CD4-positive, alpha-beta T cell treated with Interferon gamma for 1 hour (primary cell): ENCODE data around the gene RRAGD.
A peak's percentile ranks its signal among the peaks of the same experiment; 100 is the strongest.

ENCODE experiments used
- DNase-seq: peaks from one replicate; pipeline ENCODE4 v3.0.0-alpha.2; 2020

RRAGD gene

DNA sequence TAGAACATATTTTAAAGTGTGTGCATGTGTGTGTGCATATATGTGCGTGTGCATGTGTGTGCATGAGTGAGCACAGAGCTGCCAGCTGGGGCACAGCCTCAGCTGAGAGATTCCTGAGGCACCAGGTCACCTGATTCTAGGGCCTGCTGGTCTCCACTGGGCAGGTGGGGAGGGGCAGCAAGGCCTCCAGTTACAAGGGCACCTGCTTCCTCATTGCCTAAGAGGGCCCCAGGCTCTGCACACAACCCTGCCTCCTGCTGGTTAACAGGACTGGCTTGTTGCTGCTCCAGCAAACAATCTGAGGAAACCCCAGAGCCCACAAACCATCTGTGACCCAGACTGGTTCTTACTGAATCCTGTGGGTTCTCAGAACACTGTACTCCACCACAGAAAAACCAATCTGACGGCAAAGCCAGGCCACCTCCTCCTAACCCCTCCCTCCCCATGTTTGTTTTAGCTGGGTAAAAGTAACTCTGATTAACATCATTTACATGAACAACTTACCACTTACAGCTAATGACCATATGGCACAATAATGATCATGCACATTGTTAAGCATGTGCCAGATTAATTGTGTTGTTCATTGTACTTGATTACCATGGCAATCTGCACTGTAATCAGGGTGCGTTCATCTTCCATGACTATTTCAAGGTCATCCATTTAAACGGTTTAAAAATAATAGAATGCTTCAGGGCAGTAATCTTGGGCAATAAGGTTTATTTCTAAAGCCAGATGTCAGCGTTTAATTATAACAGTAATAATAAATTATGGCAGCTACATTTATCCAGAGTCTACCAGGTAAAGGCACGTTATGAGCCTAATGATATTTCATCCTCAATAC lies 36.4 kb downstream of the RRAGD start:
- DNase-seq: peak; percentile 73

DNA sequence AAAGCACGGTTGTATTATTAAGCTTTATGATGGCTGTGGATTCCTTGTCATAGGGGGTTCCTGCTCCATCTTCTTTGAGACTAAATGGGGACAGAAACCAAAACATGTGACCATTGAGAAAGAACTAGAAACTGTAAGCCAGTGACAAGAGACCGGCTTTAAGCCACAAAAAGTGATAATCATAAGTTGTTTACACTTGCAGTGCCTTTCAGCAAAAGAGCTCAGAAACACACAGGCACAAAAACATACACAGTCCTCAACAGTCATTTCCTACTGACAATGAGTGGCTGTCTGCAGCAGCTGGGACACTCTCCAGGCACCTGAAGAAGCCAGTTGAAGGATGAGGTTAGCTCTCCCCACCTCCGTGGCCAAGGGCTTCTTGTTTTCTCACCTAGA lies 39.6 kb downstream of the RRAGD start:
- no peak for DNase-seq

DNA sequence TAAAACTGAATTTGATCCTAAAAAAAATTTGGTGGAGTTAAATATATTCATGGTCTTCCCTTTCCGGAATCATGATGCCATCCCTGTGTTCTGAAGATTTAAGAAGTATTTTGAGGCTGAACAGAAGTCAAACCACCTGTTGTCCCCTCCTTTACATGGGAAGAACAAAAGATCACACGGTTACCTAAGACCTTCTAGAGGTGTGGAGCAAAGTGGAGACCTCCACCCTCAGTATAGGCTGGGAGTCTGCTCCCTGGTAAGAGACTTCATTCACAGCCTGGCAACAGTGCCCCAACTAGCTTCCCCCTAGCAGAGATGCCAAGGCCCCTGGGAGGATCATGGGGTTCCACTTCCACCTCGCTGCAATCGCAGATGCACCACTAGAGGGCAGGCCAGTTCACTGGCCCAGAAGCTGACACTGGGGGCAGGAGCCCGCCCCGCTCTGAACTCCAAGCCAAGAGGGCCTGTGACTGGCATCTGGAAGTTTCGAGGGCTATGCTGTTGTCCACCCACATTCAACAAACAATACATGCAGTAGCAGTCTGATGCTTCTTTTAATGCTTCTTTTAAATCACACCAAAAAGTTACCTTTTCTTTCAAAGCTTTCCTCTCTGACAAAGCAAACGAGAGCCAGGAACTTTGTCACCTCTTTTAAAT lies 40.1 kb downstream of the RRAGD start:
- DNase-seq: peak; percentile 78

DNA sequence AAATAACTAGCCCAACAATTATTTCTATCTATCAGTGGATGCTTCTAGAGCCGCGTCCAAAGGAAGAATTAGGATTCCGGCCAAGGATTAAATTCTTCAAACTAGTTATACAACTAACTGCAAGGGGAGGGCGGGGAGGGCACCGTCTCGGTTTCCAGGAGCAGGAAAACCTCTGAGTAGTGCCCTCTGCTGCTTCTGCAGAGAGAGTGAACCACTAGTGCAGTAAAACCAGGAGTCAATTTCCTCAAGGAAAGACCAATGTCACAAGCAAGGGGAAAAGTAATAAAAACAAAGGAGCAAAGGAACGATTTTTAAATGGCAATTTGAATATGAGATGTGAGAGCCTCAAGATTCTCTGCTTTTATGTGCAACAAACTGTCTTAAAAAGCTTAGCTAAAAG lies 43.1 kb downstream of the RRAGD start:
- no peak for DNase-seq

DNA sequence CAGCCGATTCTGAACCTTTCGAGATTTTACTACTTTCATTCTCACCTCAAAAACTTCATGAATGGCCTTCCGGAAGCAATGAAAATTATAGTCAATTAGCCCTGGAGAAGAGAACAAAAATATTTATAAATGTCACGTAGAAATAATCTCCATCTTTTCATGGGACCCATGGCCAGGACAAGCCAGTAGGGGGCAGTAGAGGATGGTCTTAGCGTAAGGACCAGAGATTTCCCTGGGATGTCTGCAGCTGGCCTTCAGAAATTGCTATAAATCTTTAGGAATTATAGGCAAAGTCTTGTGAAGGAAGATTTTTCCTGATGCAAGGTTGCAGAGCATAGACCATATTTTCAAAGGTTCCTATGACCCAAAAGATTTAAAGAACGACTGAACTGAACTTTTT lies 44.0 kb downstream of the RRAGD start:
- DNase-seq: peak; percentile 27

DNA sequence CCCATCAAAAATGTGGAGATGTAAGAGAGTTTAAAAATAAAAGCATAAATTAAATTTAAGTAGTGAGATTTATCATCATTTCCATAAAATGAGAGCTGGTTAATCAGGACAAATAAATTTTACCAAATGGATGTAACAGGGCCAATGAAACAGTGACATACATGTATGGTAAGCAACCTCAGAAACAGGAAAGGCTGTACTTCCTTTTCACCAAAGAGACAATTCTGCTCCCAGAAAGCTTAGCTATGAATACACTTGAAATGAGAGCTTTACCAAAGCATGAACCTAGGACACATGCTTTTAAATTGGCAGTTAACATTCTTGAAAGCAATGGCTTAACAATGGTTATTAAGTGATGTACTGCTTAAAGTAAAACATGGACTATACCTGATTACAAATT lies 47.5 kb downstream of the RRAGD start:
- no peak for DNase-seq

DNA sequence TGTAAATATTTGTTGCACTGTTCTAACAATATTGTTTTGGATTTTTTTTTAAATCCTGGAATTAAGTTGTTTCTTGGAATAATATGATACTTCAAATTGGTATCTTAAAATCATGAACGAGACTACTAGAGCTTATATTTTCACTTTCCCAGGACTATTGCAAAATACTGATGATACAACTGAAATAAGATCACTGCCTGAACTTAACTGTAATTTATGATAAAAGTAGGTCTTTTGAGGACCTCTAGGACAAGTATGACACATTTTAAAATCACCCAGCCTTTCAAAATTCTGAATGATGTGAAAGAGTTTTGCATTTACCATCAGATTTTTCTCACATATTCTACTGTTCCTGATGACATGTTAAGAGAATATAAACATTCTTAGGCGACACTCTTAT lies 50.9 kb downstream of the RRAGD start:
- no peak for DNase-seq

DNA sequence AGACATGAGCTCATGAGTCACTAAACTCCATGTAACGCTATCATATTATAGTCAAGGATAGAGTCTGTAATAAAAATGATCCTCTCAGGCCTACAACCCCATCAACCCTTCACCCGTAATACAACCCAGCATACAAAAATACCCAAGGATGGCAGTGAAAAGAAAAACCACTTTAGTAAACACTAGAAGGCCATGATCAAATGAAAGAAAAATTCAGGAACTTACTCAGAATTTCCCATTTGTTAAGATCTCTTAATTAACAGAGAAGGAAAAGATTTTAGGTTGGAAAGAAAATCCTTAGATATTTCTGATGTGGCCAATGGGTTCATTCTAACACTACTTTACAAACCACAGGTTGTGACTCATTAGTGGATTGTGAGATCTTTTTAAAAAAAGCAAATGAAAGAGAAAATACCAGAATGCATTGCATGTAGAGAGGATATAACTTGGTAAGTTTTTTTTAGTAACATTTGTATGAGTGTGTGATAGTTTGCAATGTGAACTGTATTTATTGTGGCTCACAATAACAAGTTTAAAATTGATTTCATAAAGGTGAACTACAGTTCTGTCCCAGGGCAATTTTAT lies 51.6 kb downstream of the RRAGD start:
- no peak for DNase-seq

DNA sequence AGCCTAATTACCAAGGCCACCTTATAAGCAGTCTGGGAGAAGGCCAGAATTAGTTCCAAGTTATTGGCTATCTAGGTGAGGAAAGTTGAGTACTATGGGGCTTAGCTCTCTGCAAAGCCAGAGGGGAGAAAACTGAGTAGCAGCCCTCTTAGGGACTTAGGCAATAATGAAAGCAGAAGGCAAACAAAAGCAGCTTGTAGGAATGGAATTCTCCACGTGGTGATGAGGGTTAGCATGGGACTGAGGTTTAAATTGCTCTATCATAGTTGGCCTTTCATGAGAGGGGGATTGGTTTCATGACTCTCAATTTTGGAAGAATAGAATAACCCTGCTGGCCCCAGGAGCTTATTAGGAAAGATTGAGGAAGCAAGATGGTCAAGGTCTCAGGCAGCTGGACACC lies 52.5 kb downstream of the RRAGD start:
- DNase-seq: no peak

DNA sequence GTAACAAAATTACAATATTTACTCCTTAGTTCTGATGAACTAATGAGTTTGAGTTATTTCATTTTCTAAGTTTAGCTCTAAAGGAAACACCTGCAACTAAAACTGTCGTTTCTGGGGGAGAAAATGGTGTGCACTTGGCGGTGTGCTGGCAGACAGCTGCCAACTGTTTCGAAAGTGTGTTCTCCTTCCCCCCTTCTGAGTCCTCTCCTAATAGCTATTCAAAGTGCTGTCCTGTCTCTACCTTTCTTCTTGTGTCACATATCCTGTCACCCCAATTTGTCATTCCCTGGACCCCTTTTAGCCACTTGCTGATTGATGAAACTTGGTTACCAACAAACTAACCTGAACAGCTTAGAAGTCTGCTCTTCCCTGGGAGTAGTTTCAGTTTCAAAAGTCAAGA lies 54.7 kb downstream of the RRAGD start:
- no peak for DNase-seq

DNA sequence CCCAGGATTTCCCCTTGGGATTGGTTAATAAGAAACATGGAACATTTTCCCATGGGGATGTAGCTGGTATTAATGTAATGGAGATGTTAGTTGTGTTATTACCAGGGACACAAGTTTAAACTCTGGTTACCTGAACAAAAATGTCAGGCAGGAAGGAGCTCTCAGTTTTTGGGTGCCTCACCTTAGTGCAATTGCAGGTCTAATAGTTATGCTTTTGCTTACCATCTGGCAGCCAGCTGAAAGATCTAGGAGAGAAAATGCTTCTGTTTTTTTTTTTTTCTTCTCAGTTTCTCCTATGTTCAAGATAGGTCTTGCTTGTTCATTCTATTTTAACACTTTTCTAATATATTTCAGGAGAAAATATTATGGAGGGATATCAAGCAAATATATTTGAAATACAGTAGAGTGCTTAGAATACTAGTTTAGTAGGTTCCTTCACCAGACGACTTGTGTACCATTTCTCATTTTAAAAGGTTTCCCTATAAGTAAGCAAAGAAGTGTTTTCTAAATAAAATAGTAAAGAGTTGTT lies 55.4 kb downstream of the RRAGD start:
- DNase-seq: no peak

DNA sequence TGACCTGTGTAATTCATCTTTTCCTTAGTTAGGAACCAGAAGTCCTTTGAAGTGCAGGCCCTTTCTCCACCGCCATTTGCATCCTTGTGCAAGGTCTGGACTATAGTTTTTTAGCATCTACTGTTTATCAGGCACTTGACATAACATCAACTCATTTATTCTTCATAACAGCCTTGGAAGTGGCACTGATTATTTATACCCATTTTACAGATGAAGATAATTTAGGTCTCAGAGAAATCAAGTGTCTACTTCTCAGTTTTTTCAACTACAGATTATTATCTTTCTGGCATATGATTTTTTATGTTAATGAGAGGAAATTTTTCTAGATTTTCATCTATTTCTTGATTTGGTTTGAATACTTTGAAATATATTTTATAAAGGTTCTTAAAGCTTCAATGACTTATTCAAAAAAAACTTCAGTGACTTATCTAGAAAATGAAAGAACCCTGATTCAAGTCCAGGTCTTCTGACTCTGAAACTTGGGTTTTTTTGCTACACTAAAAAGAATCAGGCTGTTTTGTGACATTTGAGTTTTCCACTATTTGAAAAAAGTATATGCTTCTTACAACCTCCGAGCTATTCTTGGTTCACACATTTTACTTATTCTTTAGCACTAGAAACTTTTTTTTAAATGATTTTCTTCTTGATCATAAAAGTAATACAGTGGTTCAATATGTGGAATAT lies 56.4 kb downstream of the RRAGD start:
- no peak for DNase-seq

DNA sequence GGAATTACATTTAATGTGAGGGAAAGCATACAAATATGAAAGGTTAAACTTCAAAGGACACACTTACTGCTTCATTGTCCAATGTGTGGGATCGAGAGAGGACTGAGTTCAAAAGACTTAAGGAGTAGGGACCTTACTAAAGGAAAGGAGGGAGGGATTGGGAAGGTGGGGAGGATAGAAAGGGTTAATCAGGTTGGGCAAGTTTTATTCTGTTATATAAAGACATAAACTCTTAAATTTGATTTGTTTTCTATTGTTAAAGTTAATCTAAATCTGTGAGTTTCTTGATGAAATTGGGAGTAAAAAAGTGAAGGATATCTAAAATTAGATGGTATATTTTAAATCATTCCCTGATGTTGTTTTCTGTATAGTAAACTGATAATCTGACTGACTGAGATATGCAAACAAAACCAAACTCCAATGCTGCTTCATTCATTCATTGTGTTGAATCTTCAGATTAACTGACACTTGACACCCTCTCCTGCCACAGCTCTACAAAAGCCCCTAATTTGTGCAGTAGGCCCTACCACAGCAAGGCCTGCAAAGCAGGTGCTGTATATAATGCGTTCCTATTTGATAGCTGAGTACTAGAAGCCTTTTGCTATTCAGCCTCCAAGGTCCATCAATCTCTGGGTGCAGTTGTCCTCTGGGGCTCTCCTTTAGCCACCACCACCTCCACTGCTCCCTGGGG lies 58.2 kb downstream of the RRAGD start:
- no peak for DNase-seq

DNA sequence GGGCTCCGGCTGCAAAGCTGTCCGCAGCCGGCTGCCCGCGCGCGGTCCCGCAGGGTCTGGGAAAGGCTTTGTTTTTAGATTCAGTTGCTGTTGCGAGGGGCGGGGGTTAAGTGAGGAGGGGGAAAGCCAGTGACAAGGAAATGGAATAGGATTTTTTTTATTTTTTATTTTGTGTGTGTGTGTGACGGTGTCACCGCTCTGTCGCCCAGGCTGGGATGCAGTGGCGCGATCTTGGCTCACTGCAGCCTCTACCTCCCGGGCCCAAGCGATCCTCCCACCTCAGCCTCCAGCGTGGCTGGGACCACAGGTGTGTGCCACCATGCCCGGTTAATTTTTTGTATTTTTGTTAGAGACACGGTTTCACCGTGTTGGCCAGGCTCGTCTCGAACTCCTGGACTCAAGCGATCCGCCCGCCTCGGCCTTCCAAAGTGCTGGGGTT lies 58.9 kb downstream of the RRAGD start:
- DNase-seq: no peak

DNA sequence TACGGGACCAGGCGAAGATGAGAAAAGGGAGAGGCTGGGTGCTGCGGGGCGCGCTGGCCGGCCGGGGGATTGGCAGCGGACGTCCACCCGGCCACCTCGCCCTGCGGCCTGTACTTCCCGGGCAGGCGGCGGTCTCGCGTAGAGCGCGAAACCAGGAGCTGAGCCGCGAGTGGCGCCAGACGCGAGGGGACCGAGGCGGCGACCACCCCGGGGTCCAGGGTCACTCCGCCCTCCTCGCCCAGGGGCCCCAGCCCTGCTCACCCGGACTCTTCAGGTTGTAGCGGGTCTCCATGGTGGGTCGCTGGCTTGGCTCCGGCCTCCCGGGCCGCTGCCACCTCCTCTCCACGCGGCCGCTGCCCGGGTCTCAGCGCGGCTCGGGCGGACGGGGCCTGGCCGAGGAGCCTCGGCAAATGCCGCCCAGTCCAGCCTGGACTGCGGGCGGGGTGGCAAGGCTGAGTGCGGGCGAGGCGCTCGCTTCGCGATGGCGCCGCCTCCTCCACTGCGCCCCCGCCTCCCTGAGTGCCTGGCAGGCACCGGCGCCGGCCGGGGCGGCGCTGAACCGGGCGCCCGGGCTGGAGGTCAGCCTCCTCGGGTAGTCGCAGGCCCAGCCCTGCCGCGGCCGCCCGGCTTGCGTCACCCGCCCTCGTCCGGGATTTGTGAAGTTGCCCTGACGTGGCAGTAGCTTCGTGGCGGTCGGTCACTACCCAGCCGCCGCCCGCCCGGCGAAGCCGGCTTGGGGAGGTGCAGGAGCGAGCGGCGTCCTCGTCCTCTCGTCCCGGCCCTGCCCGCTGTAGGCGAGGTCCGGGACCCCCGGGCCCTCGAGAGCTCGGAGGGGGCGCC lies 59.6 kb downstream of the RRAGD start, which contains the start of gene UBE2J1:
Gene UBE2J1, minus strand, starts transcription at position 445 of the 840 bp plus-strand sequence. Its CDS starts 153 bp downstream, at position 292.
- DNase-seq: peak; percentile 86

DNA sequence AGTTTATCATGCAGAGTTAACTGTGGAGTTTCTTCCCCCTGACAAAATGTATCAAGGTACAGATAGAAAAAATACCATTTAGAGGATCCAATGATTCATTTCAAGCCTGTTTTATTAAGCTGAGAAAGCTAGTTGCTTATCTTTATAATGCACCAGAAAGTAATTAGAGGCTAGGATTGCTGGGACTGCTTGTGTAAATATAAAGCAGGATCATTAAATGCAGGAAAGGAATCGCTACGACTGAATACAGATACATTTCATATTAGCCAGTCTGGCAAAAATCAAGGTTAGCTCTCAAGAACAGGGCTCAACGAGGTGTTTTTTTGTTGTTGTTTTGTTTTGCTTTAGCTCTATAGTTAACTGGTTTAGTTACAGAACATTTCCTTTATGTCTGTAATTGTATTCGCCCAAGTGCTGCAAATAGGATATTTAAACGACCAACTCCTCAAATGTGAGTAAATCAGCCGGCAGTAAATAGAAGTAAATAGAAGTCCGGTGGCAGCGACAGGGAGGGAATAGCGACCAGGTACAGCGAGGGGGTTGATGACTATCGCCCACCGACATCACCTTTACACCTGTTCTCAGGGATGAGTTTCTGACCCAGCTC lies 60.3 kb downstream of the RRAGD start:
- no peak for DNase-seq

DNA sequence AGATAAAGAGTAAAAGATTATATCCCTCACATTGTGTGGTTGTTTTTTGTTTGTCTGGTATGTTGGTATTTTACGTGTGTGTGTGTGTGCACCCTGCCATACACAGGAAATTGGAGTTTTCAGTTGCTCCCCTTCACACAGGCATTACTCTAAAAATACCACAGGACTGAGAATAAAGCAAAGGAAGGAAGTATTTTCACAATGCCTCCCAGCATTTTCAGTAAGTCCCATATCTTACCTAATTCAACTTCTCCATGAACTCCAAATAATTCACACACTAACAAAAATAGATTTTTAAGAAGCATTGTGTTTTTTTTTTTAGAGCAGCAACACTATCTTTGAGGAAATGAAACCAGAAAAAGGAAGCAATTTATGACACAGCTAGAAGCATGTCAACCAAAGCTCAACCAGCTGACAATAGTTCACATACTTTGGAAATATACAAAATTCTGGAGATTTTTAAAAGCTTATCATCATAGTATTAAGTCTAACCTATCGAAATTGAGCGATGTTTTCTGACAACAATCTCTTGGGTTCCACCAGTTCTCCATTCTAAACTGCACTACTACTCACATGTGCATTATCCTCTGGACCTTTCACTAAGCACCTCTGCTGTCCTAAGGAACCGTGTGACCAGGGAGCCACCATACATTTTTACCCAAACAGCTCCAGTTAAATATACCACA lies 61.6 kb downstream of the RRAGD start:
- no peak for DNase-seq

DNA sequence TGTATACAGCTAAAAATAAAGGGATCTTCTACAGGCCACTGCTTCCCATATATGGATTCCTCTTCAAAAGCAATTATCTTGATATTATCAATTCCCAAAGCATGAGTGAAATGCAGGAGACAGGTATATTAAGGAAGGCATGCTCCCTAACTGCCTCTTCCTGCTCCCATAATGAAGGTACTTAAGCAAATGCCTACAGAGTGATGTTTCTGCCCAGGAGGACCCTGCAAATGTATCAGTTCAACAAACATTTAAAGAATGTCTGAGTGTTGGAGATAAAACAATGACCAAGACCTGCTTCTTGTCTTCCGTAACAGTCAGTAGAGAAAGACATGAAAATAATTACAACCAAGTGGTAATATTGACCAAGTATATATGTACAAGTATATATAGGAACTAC lies 63.7 kb downstream of the RRAGD start:
- no peak for DNase-seq

DNA sequence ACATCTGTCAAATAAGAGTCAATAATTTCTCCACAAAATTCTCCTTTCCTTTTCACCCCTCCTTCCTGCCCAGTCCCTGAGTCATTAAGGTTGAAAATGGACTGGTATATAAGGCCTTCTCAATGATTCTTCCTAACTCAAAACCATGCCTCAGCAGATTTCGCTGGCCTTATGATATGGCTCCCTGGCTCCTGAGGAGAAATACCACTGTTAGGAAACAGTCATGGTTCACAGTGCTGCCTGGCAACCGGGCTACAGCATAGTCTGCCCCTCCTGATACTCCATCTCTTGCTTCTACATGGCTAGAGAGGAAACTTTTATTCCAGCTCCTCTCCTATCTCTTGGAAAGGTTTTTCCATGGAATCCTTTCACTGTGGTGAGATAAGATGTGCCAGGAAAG lies 64.2 kb downstream of the RRAGD start:
- no peak for DNase-seq

DNA sequence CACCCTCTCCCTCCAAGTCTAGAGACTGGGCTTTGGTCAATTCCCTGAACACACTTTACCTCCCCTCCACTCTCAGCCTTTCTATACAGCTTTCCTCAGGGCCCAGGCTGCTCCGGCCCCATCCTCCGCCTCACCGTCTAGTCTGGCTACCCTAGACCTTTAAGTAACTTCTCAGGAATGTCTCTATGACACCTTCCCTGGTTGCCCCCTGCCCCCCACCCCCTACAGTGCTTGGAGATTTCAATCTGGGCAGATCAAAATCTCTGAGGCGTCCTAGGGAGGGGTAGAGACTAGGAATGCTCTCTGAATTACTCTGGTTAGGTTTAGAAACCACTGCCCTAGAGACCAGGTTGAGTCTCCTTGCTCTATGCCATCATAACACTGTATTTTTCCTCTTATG lies 65.6 kb downstream of the RRAGD start:
- DNase-seq: no peak

DNA sequence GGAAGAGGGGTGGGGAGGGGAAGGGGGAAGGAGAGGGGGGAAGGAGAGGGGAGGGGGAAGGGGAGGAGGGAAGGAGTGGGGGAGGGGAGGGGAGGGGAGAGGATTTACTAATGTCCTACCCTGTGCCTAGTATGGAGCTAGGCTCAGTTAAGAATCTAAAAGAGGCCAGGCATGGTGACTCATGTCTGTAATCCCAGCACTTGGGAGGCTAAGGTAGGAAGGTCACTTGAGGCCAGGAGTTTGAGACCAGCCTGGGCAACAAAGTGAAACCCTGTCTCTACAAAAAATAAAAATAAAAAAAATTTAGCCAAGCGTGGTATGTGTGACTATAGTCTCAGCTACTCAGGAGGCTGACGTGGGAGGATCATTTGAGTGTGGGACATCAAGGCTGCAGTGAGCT lies 72.5 kb downstream of the RRAGD start:
- DNase-seq: no peak
